ACHN (cell line): Measurements from ENCODE around the gene LRRC26.

Experiments
- DNase-seq: peaks from one replicate; pipeline ENCODE4 v3.0.0-alpha.2; 2015
- in situ Hi-C: cut with HindIII; loops from 2 replicates; pipeline ENCODE4 v1.10.0; 2017; ENCODE audit warnings: low sequenced_read_pairs, low pct_ligation_motif_present, low pct_unique_long_range_greater_than_20kb

The LRRC26 gene, protein sequence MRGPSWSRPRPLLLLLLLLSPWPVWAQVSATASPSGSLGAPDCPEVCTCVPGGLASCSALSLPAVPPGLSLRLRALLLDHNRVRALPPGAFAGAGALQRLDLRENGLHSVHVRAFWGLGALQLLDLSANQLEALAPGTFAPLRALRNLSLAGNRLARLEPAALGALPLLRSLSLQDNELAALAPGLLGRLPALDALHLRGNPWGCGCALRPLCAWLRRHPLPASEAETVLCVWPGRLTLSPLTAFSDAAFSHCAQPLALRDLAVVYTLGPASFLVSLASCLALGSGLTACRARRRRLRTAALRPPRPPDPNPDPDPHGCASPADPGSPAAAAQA

GRCh38 chr9:137169896-137170358, at the start of gene LRRC26:
Gene LRRC26, minus strand, starts transcription at chr9:137170051. Its CDS starts 108 bp downstream, at chr9:137169943.
- in situ Hi-C loops: no loop called here
- no peak for DNase-seq

DNA sequence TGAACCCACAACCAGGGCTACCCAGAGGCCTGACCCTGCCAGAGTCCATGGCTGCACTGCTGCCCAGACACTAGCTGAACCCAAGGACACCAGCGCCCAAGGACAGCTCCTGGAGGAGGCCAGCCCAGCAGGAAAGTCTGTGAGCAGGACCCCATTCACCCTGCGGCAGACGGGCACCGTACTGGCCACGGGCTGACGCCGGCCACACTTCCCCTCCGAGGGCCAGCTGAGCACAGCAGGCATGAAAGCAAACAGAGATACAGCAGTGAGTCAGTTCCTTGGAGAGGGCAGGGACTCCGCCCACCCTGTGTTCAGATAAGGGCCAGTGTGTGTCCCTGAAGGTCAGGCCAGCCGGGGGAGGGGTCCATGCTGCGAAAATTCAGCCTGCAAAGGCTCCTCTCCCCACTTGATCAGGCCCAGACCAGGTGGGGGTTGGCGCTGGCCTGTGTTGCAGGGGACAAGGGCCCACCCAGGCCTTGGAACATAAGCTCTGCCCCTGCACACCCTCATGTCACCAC, 49.0 kb upstream of the LRRC26 start:
- peak; percentile 41 for DNase-seq
- in situ Hi-C loops: no loop called here

DNA sequence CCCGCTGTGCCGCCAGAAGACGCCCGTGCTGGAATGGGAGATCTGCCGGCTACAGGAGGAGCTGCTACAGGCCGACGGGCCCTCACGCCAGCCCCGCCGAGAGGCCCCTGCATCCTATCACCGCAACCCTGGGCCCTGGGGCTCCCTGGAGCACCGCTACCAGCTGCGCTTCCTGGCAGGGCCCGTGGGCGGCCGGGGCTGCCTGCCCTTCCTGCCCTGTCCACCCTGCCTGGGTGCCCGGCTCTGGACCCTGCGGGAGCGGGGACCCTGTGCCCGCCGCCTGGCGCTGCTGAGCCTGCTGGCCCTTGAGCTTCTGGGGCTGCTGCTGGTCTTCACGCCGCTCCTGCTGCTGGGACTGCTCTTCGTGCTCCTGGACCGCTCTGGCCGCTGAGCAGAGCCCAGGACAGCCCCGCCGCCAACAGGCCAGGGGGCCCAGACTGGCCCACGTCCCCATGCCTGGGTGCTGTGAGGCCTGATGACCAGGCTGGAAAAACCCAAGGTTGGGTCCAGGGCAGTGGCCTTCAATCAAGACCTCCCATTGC, 48.4 kb upstream of the LRRC26 start:
- no peak for DNase-seq
- in situ Hi-C loops: no loop called here

- in situ Hi-C loops: no loop called here
- peak; percentile 75 for DNase-seq
Measured at GRCh38 chr9:137217276-137218211, 47.7 kb upstream of the LRRC26 start.

DNA sequence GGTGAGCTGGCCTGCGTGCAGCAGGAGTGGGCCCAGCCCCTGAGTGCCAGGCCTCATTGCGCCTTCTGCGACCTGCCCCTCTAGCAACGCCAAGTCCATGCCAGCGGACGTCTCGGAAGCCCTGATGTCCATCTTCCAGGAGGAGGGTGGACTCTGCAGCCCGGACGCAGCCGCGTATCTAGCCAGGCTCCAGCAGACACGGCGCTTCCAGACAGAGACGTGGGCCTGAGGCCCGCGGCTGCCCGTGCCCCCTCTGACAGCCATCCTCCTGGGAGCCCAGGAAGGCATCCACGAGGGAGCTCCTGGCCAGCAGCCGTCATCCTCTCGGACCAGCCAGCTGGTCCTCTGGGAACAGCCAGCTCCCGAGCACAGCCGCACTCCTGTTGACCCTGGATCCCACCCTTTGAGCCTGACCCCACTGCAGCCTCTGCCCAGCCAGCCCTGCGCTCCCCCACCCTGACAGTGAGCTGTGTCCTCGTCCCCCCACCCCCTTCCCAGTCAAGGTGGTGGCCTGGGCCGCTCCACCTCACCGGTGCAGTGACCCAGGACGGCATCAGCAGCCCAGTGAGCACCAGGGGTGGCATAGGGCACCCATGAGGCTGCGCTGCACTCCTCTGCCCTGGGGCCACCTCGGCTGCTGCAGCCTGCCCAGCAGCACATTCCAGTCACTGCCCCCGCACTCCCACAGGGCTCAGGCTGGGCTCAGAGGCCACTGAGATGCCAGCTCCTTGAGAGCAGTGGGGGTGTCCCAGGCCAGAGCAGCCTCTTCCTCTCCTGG, 46.5 kb upstream of the LRRC26 start:
- DNase-seq: no peak
- in situ Hi-C loops: no loop called here

- DNase-seq: no peak
- in situ Hi-C loops: no loop called here
Measured at GRCh38 chr9:137215196-137215986, 45.5 kb upstream of the LRRC26 start.

- no peak for DNase-seq
- in situ Hi-C loops: no loop called here
Measured at GRCh38 chr9:137214620-137215019, 44.8 kb upstream of the LRRC26 start.

DNA sequence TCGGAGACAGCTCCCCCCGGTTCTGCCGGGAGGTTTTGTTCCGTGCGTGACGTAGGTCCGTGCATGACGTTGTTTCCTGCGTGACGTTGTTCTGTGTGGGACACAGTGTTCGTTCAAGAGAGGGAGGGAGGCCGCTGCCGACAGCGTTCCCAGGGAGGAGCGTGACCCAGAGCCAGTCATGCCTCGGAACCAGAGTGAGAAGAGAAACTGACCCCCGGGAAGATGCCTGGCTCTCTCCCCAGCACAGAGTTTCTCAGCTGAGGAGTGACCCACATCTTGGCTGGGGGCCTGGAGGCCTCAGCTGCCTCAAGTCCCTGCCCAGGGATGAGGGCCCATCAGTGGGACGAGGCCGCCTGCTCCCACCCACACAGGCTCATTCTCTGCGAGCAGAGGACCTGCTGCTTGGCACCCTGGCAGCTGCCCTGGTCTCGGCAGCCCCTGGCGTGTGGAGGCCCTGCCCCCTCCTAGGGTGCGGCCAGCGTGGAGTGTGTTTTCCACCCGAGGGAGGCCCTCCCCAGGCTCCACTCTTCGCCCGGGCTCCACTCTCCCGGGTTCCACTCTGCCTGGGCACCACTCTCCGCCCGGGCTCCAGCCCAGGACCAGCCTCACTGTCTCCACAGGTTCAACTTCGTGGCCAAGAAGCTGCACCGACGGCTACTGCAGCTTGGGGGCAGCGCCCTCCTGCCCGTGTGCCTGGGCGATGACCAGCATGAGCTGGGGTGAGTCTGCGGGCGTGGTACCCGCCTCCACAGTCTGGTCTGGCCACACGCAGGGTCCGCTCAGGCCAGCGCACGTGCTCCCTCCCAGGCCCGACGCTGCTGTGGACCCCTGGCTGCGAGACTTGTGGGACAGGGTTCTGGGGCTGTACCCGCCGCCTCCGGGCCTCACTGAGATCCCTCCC, 43.6 kb upstream of the LRRC26 start:
- in situ Hi-C loops: no loop called here

GRCh38 chr9:137212520-137212919, 42.7 kb upstream of the LRRC26 start:
- in situ Hi-C loops: no loop called here
- no peak for DNase-seq

More for the DNA sequence above, 43.6 kb upstream of the LRRC26 start:
- DNase-seq: no peak

- DNase-seq: no peak
- in situ Hi-C loops: no loop called here
Measured at GRCh38 chr9:137211532-137211931, 41.7 kb upstream of the LRRC26 start.

DNA sequence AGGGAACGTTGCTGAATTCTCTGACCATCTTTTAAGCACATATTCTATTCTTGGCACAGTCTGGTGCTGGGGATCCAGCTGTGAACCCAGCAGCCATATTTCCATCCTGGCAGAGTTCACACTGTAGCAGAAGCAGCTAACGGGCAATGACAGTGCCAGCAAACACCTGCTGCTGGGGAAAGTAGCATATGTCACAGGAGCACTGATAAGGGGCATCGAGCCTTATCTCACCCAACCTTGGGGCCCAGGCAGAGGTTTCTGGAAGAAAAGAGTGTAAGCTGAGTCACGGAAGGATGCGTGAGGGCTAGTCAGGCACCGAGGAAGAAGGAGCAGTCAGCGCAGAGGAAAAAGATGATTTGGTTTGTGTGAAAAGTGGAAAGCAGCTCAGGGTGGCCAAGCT, 36.8 kb upstream of the LRRC26 start:
- no peak for DNase-seq
- in situ Hi-C loops: no loop called here

GRCh38 chr9:137205126-137206069, 35.5 kb upstream of the LRRC26 start, which contains the start of the genes NDOR1 and TMEM203:
Gene NDOR1, plus strand, starts transcription at chr9:137205700. Its CDS starts 78 bp downstream, at chr9:137205778.
Gene TMEM203, minus strand, starts transcription at chr9:137205648. Its CDS starts 234 bp downstream, at chr9:137205414.
- in situ Hi-C loops: no loop called here
- peak; percentile 80 for DNase-seq

DNA sequence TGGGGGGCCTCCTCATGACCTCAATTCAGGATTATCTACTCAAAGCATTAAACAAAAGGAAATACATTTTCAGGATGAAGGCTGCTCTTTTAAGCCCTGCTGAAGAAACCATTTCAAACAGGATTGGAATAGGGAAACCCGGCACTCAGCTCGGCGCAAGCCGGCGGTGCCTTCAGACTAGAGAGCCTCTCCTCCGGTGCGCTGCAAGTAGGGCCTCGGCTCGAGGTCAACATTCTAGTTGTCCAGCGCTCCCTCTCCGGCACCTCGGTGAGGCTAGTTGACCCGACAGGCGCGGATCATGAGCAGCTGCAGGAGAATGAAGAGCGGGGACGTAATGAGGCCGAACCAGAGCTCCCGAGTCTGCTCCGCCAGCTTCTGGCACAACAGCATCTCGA, 34.9 kb upstream of the LRRC26 start:
- in situ Hi-C loops: no loop called here
- DNase-seq: no peak

DNA sequence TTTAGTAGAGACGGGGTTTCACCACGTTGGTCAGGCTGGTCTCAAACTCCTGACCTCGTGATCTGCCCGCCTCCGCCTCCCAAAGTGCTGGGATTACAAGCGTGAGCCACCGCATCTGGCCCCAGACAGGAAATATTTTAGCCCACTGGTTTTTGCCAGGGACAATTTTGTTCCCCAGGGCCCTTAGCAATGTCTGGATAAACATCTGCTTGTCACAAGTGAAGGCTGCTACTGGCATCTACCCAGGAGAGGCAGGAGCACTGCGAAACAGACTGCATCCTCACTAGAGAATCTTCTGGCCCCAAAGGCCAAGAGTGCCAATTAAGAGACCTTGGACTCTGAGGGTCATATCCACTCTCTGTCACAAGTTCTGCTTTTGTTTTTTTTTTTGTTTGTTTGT, 33.1 kb upstream of the LRRC26 start:
- no peak for DNase-seq
- in situ Hi-C loops: no loop called here

GRCh38 chr9:137201205-137201868, 31.5 kb upstream of the LRRC26 start:
- in situ Hi-C loops: no loop called here
- no peak for DNase-seq
